Karpas-422 (cell line): Measurements from ENCODE around the gene PIP5KL1. TPM values are rescaled to one million over a fixed set of nuclear protein-coding genes. Genes with fewer than 3 reads are reported as not detected.

Experiments used
- DNase-seq: peaks from one replicate; pipeline ENCODE4 v3.0.0-alpha.2; 2015
- H2AFZ ChIP-seq: fragments of 200-600 bp; sonication (generic); 2 replicates; pipeline ENCODE4 v1.6.1; 2014; ENCODE audit warnings: antibody characterized with exemption, low read length, mixed read lengths
- H3K27ac ChIP-seq: fragments of 200-600 bp; sonication (generic); 2 replicates; pipeline ENCODE4 v1.5.1; 2014; ENCODE audit warnings: mild to moderate bottlenecking, low read length, moderate library complexity
- H3K27me3 ChIP-seq: fragments of 200-600 bp; sonication (generic); 2 replicates; pipeline ENCODE4 v1.6.1; 2014; ENCODE audit warnings: low read length, mixed read lengths
- H3K36me3 ChIP-seq: fragments of 200-600 bp; sonication (generic); 2 replicates; pipeline ENCODE4 v1.6.1; 2014; ENCODE audit warnings: low read length, mixed read lengths; ENCODE audit not compliant: insufficient read depth
- H3K4me1 ChIP-seq: fragments of 200-600 bp; sonication (generic); 2 replicates; pipeline ENCODE4 v1.6.1; 2014; ENCODE audit warnings: mild to moderate bottlenecking, low read length, mixed read lengths
- H3K4me2 ChIP-seq: fragments of 200-600 bp; sonication (generic); 2 replicates; pipeline ENCODE4 v1.6.1; 2014; ENCODE audit warnings: low read length, low read depth, mild to moderate bottlenecking; ENCODE audit not compliant: poor library complexity, severe bottlenecking
- H3K4me3 ChIP-seq: fragments of 200-600 bp; sonication (generic); 2 replicates; pipeline ENCODE4 v1.5.1; 2014; ENCODE audit warnings: mild to moderate bottlenecking, antibody characterized with exemption, low read length, mixed read lengths
- H3K79me2 ChIP-seq: fragments of 200-600 bp; sonication (generic); 2 replicates; pipeline ENCODE4 v1.6.1; 2014; ENCODE audit warnings: mild to moderate bottlenecking, low read length, mixed read lengths
- H3K9ac ChIP-seq: fragments of 200-600 bp; sonication (generic); 2 replicates; pipeline ENCODE4 v1.6.0; 2014; ENCODE audit warnings: low read length
- H3K9me2 ChIP-seq: fragments of 200-600 bp; sonication (generic), shearing (Covaris generic); replicated peaks from 2 replicates; pipeline ENCODE4 v1.6.0; 2014; ENCODE audit warnings: mild to moderate bottlenecking, low read length, moderate library complexity; ENCODE audit not compliant: insufficient read depth
- H3K9me3 ChIP-seq: fragments of 300-700, 200-600 bp; sonication (generic); 2 replicates; pipeline ENCODE4 v1.6.1; 2014; ENCODE audit warnings: low read length, mixed read lengths
- H4K20me1 ChIP-seq: fragments of 200-600 bp; sonication (generic); 2 replicates; pipeline ENCODE4 v1.6.1; 2014; ENCODE audit warnings: mild to moderate bottlenecking, antibody characterized with exemption, low read length, low read depth; ENCODE audit not compliant: insufficient read depth
- total RNA-seq: library from RNA; depleted of rRNA; stranded (reverse); fragments of >200 nt; shearing (Covaris generic); gene quantifications from 2 replicates; pipeline ENCODE4 v1.2.3, GENCODE V29; 2014; ENCODE audit warnings: low replicate concordance

Gene PIP5KL1
- total RNA-seq, 1 experiment from 2014 or later, result 2.7 TPM

DNA sequence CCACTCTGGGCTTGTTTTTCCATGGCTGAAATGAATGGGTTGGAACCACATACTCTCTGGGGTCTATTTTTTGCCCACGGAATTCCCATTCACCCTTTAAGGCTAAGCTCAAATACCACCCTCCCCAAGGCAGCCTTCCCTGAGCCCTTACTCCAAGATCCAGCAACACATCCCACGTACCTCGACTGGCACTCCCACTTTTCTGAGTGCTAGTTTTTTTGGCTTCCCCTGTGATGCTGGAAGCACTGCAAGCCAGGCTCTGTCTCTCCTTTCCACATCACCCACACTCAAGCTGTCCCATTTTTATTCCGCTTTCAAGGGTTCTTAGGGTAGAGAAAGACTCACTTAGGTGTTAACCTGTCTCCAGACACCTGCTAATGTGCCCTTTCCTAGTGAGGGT, 37.2 kb downstream of the PIP5KL1 start:
- peaks cover 5% of the 10 kb centered on the region for H3K9me3 ChIP-seq
- no peak overlapping the region for H2AFZ ChIP-seq
- no peak overlapping the region for H3K27ac ChIP-seq
- peaks cover 19% of the 10 kb centered on the region for H3K79me2 ChIP-seq
- H3K4me2 ChIP-seq, result no peak overlapping the region
- H3K4me1 ChIP-seq, result peaks cover 13% of the 10 kb centered on the region
- no peaks in the 10 kb centered on the region for H3K9me2 ChIP-seq
- no peak for DNase-seq
- H3K4me3 ChIP-seq, result no peak overlapping the region
- H4K20me1 ChIP-seq, result peaks cover 6% of the 10 kb centered on the region; the same call in 1 of the 2 replicates
- H3K36me3 ChIP-seq, result peaks cover 56% of the 10 kb centered on the region
- no peaks in the 10 kb centered on the region for H3K27me3 ChIP-seq
- H3K9ac ChIP-seq, result no peak overlapping the region

DNA sequence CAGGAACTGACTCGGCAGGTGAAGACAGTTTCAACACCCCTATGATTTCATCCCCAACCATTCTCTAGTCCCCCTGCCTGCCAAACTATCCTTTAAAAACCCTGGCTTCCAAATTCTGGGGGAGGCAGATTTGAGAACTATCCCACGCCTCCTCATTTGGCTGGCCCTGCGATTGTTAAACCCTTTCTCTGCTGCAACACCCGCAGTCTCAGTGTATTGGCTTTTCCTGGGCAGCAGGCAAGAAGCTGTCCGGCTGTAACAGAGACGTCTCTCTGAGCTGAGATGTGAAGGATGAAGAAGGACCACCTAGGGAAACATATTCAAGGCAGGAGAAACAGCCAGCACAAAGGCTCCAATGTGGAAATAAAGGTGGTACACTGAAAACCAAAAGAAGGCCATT, 37.7 kb downstream of the PIP5KL1 start:
- no peaks in the 10 kb centered on the region for H3K27me3 ChIP-seq
- H3K4me1 ChIP-seq, result peaks cover 9% of the 10 kb centered on the region
- H3K4me3 ChIP-seq, result no peak overlapping the region
- H2AFZ ChIP-seq, result no peak overlapping the region
- H3K27ac ChIP-seq, result no peak overlapping the region
- H3K9me3 ChIP-seq, result peaks cover 5% of the 10 kb centered on the region
- peaks cover 57% of the 10 kb centered on the region for H3K36me3 ChIP-seq
- peaks cover 4% of the 10 kb centered on the region; the same call in 1 of the 2 replicates for H4K20me1 ChIP-seq
- H3K79me2 ChIP-seq, result peaks cover 16% of the 10 kb centered on the region
- no peak overlapping the region for H3K9ac ChIP-seq
- H3K4me2 ChIP-seq, result no peak overlapping the region
- H3K9me2 ChIP-seq, result no peaks in the 10 kb centered on the region
- DNase-seq, result no peak

GRCh38 chr9:127890053-127890452, 40.5 kb downstream of the PIP5KL1 start:
- H3K4me1 ChIP-seq, result no peaks in the 10 kb centered on the region
- no peak overlapping the region for H2AFZ ChIP-seq
- no peaks in the 10 kb centered on the region for H4K20me1 ChIP-seq
- no peak overlapping the region for H3K4me2 ChIP-seq
- H3K27me3 ChIP-seq, result no peaks in the 10 kb centered on the region
- H3K9me3 ChIP-seq, result peaks cover 5% of the 10 kb centered on the region
- no peak overlapping the region for H3K27ac ChIP-seq
- no peak for DNase-seq
- H3K36me3 ChIP-seq, result peaks cover 46% of the 10 kb centered on the region
- H3K9me2 ChIP-seq, result no peaks in the 10 kb centered on the region
- H3K9ac ChIP-seq, result no peak overlapping the region
- no peak overlapping the region for H3K4me3 ChIP-seq
- H3K79me2 ChIP-seq, result no peaks in the 10 kb centered on the region

GRCh38 chr9:127887792-127888191, 42.8 kb downstream of the PIP5KL1 start:
- no peak for DNase-seq
- peaks cover 24% of the 10 kb centered on the region for H3K36me3 ChIP-seq

GRCh38 chr9:127886401-127886972, 44.1 kb downstream of the PIP5KL1 start:
- no peak overlapping the region for H3K4me3 ChIP-seq
- no peaks in the 10 kb centered on the region for H4K20me1 ChIP-seq
- no peaks in the 10 kb centered on the region for H3K9me2 ChIP-seq
- DNase-seq, result peak; percentile 56
- no peak overlapping the region for H2AFZ ChIP-seq
- H3K9me3 ChIP-seq, result no peaks in the 10 kb centered on the region
- peaks cover 16% of the 10 kb centered on the region for H3K36me3 ChIP-seq
- H3K4me2 ChIP-seq, result no peak overlapping the region
- H3K9ac ChIP-seq, result no peak overlapping the region
- H3K79me2 ChIP-seq, result no peaks in the 10 kb centered on the region
- no peaks in the 10 kb centered on the region for H3K4me1 ChIP-seq
- H3K27ac ChIP-seq, result no peak overlapping the region
- H3K27me3 ChIP-seq, result no peaks in the 10 kb centered on the region

More at GRCh38 chr9:127887792-127888191, 42.8 kb downstream of the PIP5KL1 start:
- H3K27me3 ChIP-seq, result no peaks in the 10 kb centered on the region
- no peaks in the 10 kb centered on the region for H3K4me1 ChIP-seq
- no peaks in the 10 kb centered on the region for H3K9me3 ChIP-seq
- H3K27ac ChIP-seq, result no peak overlapping the region
- H3K9me2 ChIP-seq, result no peaks in the 10 kb centered on the region
- no peaks in the 10 kb centered on the region for H3K79me2 ChIP-seq
- no peak overlapping the region for H3K9ac ChIP-seq
- no peak overlapping the region for H3K4me2 ChIP-seq
- no peak overlapping the region for H2AFZ ChIP-seq
- no peaks in the 10 kb centered on the region for H4K20me1 ChIP-seq
- H3K4me3 ChIP-seq, result no peak overlapping the region

DNA sequence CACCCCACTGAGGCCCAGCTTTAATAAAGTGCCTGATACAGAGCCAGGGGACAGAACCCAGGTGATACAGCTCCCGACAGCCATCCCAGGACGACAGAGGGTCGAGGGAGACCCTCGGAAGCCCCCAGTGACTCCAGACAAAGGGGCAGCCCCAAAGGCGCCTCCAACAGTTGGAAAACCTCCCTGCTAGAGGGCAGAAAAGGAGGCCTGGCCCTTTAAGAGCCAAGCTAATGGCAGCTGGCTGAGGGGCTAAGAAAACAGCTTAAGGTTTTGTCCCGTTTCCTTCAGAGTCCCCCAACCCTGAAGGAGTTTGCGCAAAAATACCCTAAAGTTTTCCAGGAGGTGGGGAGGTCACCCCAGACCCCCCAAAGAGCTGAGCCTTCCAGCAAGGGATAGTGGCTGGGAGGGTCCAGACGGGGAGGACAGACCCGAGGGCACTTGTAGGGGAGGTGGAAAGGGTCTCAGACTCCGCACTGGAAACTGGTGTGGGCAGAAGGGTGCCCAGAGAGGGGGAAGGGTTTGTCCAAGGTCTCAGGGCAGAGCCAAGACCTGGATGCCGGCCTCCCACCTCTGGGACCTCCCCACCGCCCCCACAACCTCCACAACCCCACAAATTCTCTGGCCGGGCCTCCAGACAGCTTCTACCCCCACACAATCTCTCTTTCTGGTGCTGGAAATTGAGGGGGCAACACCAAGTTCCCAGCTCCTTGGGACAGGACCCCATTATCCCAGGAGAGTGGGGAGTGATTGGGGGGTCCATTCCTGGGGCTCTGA, 44.9 kb downstream of the PIP5KL1 start:
- Histone ChIP-seq H4K20me1 (no peaks in the 10 kb centered on the region), H3K4me3 (no peak overlapping the region), H3K79me2 (no peaks in the 10 kb centered on the region), H3K4me2 (no peak overlapping the region), H3K9ac (no peak overlapping the region), H2AFZ (no peak overlapping the region), H3K9me2 (no peaks in the 10 kb centered on the region), H3K27me3 (no peaks in the 10 kb centered on the region), H3K27ac (no peak overlapping the region), H3K9me3 (no peaks in the 10 kb centered on the region), H3K36me3 (peaks cover 12% of the 10 kb centered on the region), H3K4me1 (no peaks in the 10 kb centered on the region)
- no peak for DNase-seq

DNA sequence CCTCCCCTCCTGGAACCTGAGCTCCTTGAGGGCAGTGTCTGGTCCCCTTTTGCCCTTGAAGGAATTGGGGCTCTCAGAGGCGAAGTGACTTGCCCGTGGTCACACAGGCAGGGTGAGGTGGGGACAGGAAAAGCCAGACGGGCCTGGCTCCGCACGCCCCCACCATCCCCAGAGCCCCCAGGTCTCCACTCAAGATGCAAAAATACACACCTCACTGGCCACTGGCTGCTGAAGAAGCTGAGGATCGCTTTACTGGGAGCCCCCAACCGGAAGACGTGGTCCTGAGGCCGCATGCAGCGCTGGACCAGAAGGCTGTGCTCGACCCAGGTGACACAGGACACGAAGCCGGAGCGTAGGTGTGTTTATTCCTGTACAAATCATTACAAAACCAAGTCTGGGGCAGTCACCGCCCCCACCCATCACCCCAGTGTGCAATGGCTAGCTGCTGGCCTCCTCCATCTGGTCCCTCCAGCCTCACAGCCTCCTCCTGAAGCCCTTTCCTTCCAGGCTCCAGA, 45.5 kb downstream of the PIP5KL1 start:
- no peak overlapping the region for H3K27ac ChIP-seq
- no peak overlapping the region for H3K4me3 ChIP-seq
- H2AFZ ChIP-seq, result no peak overlapping the region
- peaks cover 11% of the 10 kb centered on the region for H3K36me3 ChIP-seq
- no peaks in the 10 kb centered on the region for H3K4me1 ChIP-seq
- DNase-seq, result no peak
- H3K27me3 ChIP-seq, result no peaks in the 10 kb centered on the region
- H3K9ac ChIP-seq, result no peak overlapping the region
- H3K79me2 ChIP-seq, result no peaks in the 10 kb centered on the region
- H3K9me2 ChIP-seq, result no peaks in the 10 kb centered on the region
- H3K9me3 ChIP-seq, result no peaks in the 10 kb centered on the region
- H4K20me1 ChIP-seq, result no peaks in the 10 kb centered on the region
- H3K4me2 ChIP-seq, result no peak overlapping the region

GRCh38 chr9:127884427-127884911, 46.1 kb downstream of the PIP5KL1 start:
- Histone ChIP-seq H3K9me3 (no peaks in the 10 kb centered on the region), H3K9me2 (no peaks in the 10 kb centered on the region), H3K4me2 (no peak overlapping the region), H3K4me1 (no peaks in the 10 kb centered on the region), H3K27ac (no peak overlapping the region), H3K27me3 (no peaks in the 10 kb centered on the region), H3K36me3 (peaks cover 11% of the 10 kb centered on the region), H4K20me1 (no peaks in the 10 kb centered on the region), H3K9ac (no peak overlapping the region), H3K4me3 (no peak overlapping the region), H3K79me2 (no peaks in the 10 kb centered on the region), H2AFZ (no peak overlapping the region)
- DNase-seq, result no peak
